ENCODE data around the gene YIF1A. TPM values are rescaled to one million over a fixed set of nuclear protein-coding genes. Genes with fewer than 3 reads are reported as not detected.

YIF1A gene
- polyA plus RNA-seq, 1 experiment: 228 TPM

Other genes with a start within 250 kb of the YIF1A start
- gene GAL3ST3, start 240.0 kb downstream of the YIF1A start, polyA plus RNA-seq (2011; rRNA removed): not detected in 2 replicates
- gene SF3B2, start 236.8 kb downstream of the YIF1A start, polyA plus RNA-seq (2011; rRNA removed): 70.3 and 82.7 TPM in 2 replicates
- gene PACS1, start 218.9 kb downstream of the YIF1A start, polyA plus RNA-seq (2011; rRNA removed): 34.3 and 35.8 TPM in 2 replicates
- 9.8 and 16.3 TPM in 2 replicates for gene KLC2, start 31.4 kb downstream of the YIF1A start, polyA plus RNA-seq (2011; rRNA removed)
- gene RAB1B, start 20.5 kb downstream of the YIF1A start, polyA plus RNA-seq (2011; rRNA removed): 170 and 251 TPM in 2 replicates
- gene CNIH2, start 11.0 kb downstream of the YIF1A start, polyA plus RNA-seq (2011; rRNA removed): 0.75 and 1.2 TPM in 2 replicates
- gene TMEM151A, start 2.8 kb upstream of the YIF1A start, polyA plus RNA-seq (2011; rRNA removed): 0.15 TPM in 1 of 2 replicates, not detected in the other
- gene CD248, start 27.9 kb upstream of the YIF1A start, polyA plus RNA-seq (2011; rRNA removed): 83.0 and 180 TPM in 2 replicates
- gene RIN1, start 47.3 kb upstream of the YIF1A start, polyA plus RNA-seq (2011; rRNA removed): 6.3 and 9.2 TPM in 2 replicates
- gene BRMS1, start 56.0 kb upstream of the YIF1A start, polyA plus RNA-seq (2011; rRNA removed): 36.7 and 46.3 TPM in 2 replicates
- gene B4GAT1, start 58.5 kb upstream of the YIF1A start, polyA plus RNA-seq (2011; rRNA removed): 12.7 and 16.8 TPM in 2 replicates
- 0.21 and 0.48 TPM in 2 replicates for gene SLC29A2, start 82.6 kb upstream of the YIF1A start, polyA plus RNA-seq (2011; rRNA removed)
- gene NPAS4, start 131.9 kb upstream of the YIF1A start, polyA plus RNA-seq (2011; rRNA removed): 0.43 and 0.72 TPM in 2 replicates
- 52.7 and 54.5 TPM in 2 replicates for gene MRPL11, start 149.7 kb upstream of the YIF1A start, polyA plus RNA-seq (2011; rRNA removed)
- gene PELI3, start 177.8 kb upstream of the YIF1A start, polyA plus RNA-seq (2011; rRNA removed): 4.9 and 8.0 TPM in 2 replicates
- 49.5 and 85.2 TPM in 2 replicates for gene DPP3, start 191.3 kb upstream of the YIF1A start, polyA plus RNA-seq (2011; rRNA removed)
- 24.0 and 31.1 TPM in 2 replicates for gene BBS1, start 221.5 kb upstream of the YIF1A start, polyA plus RNA-seq (2011; rRNA removed)